IMR-90 (cell line): Measurements from ENCODE around the gene SYPL2. TPM values are rescaled to one million over a fixed set of nuclear protein-coding genes. Genes with fewer than 3 reads are reported as not detected.

Experiments
- ATAC-seq: fragments of 200-7000 bp; cut with Tn5 transposase; 2 replicates; pipeline ENCODE4 v1.9.1; 2020; ENCODE audit warnings: low read depth, mild to moderate bottlenecking, moderate library complexity
- BruUV-seq: library from RNA; stranded (reverse); fragments of 400-500 nt; replicated peaks from 2 replicates; lab custom pipeline; 2021; lab: Mats Ljungman, UMichigan
- CTCF ChIA-PET: fragments of 300-600 bp; formaldehyde crosslinking; extraction: SDS; loops from one replicate; lab custom pipeline; 2021; ENCODE audit warnings: antibody characterized with exemption; lab: Yijun Ruan, JAX
- POLR2A ChIA-PET: fragments of 300-600 bp; sonication (Branson Sonifier 250); formaldehyde crosslinking; loops from one replicate; lab custom pipeline; 2022; ENCODE audit warnings: antibody characterized with exemption; ENCODE audit not compliant: unreplicated experiment; lab: Charles Lee
- DNase-seq: peaks from one replicate; pipeline ENCODE4 v3.0.0; 2013
- H2AFZ ChIP-seq: replicated peaks from 2 replicates; pipeline ENCODE3; 2013; ENCODE audit warnings: low read length, mild to moderate bottlenecking; ENCODE audit not compliant: poor library complexity
- H2AK5ac ChIP-seq: 2 replicates; pipeline ENCODE4 v1.6.1; 2013; ENCODE audit warnings: low read depth, low read length, inconsistent platforms
- H2AK9ac ChIP-seq: replicated peaks from 2 replicates; pipeline ENCODE3; 2013; ENCODE audit warnings: mild to moderate bottlenecking, low read depth, low read length, moderate library complexity; ENCODE audit not compliant: poor library complexity
- H2BK120ac ChIP-seq: 2 replicates; pipeline ENCODE4 v1.6.1; 2013; ENCODE audit warnings: low read depth, low read length, inconsistent platforms
- H2BK15ac ChIP-seq: 3 replicates; pipeline ENCODE4 v1.6.1; 2013; ENCODE audit warnings: low read depth, low read length, inconsistent platforms
- H2BK20ac ChIP-seq: 2 replicates; pipeline ENCODE4 v1.6.1; 2013; ENCODE audit warnings: low read depth, mild to moderate bottlenecking, inconsistent platforms, low read length, moderate library complexity
- H2BK5ac ChIP-seq: 2 replicates; pipeline ENCODE4 v1.6.1; 2013; ENCODE audit warnings: mild to moderate bottlenecking, low read depth, low read length, inconsistent platforms; ENCODE audit not compliant: poor library complexity, severe bottlenecking
- H3K14ac ChIP-seq: replicated peaks from 2 replicates; pipeline ENCODE4 v1.6.1; 2013; ENCODE audit warnings: low read depth, low read length, inconsistent platforms
- H3K18ac ChIP-seq: 2 replicates; pipeline ENCODE4 v1.6.1; 2013; ENCODE audit warnings: low read depth, low read length, control low read depth
- H3K23ac ChIP-seq: 2 replicates; pipeline ENCODE4 v1.6.1; 2013; ENCODE audit warnings: low read depth, low read length, inconsistent platforms
- H3K27ac ChIP-seq: 2 replicates; pipeline ENCODE4 v1.5.1; 2013; ENCODE audit warnings: mild to moderate bottlenecking, control low read depth, low read length; ENCODE audit not compliant: insufficient read depth
- H3K27me3 ChIP-seq: 2 replicates; pipeline ENCODE4 v1.6.1; 2013; ENCODE audit warnings: low read length; ENCODE audit not compliant: control insufficient read depth, insufficient read depth
- H3K36me3 ChIP-seq: 2 replicates; pipeline ENCODE4 v1.6.1; 2013; ENCODE audit warnings: low read length, mixed read lengths; ENCODE audit not compliant: control insufficient read depth, insufficient read depth
- H3K4ac ChIP-seq: 2 replicates; pipeline ENCODE4 v1.6.1; 2013; ENCODE audit warnings: low read depth, low read length, inconsistent platforms
- H3K4me1 ChIP-seq: 2 replicates; pipeline ENCODE4 v1.6.1; 2013; ENCODE audit warnings: low read length, mixed read lengths; ENCODE audit not compliant: control insufficient read depth, insufficient read depth
- H3K4me2 ChIP-seq: 2 replicates; pipeline ENCODE4 v1.6.1; 2013; ENCODE audit warnings: low read depth, mild to moderate bottlenecking, control low read depth, low read length, moderate library complexity
- H3K4me3 ChIP-seq: 2 replicates; pipeline ENCODE4 v1.5.1; 2013; ENCODE audit warnings: low read depth, mild to moderate bottlenecking, control low read depth, low read length, moderate library complexity; ENCODE audit not compliant: insufficient read depth
- H3K56ac ChIP-seq: 2 replicates; pipeline ENCODE4 v1.6.1; 2013; ENCODE audit warnings: low read length, inconsistent platforms; ENCODE audit not compliant: insufficient read depth; ENCODE audit errors: extremely low read depth
- H3K79me1 ChIP-seq, 2 experiments: 2 replicates each; pipeline ENCODE4 v1.6.1; 2013; ENCODE audit warnings: low read length in 2 of 2, inconsistent platforms in 1 of 2, low read depth in 1 of 2
- H3K9ac ChIP-seq: 2 replicates; pipeline ENCODE4 v1.6.1; 2013; ENCODE audit warnings: low read depth, low read length, control low read depth
- H3K9me1 ChIP-seq: 2 replicates; pipeline ENCODE4 v1.6.1; 2013; ENCODE audit warnings: low read length, inconsistent platforms; ENCODE audit not compliant: insufficient read depth
- H3K9me3 ChIP-seq: 2 replicates; pipeline ENCODE4 v1.6.1; 2013; ENCODE audit warnings: low read length; ENCODE audit not compliant: control insufficient read depth, insufficient read depth
- H4K20me1 ChIP-seq: 2 replicates; pipeline ENCODE4 v1.6.1; 2013; ENCODE audit warnings: low read length, inconsistent platforms; ENCODE audit not compliant: insufficient read depth
- H4K5ac ChIP-seq: 2 replicates; pipeline ENCODE4 v1.6.1; 2013; ENCODE audit warnings: mild to moderate bottlenecking, low read depth, low read length, control low read depth
- H4K8ac ChIP-seq, 2 experiments: 2 replicates each; pipeline ENCODE4 v1.6.1; 2013; ENCODE audit warnings: low read depth in 2 of 2, low read length in 2 of 2, control low read depth in 1 of 2, inconsistent platforms in 1 of 2
- H4K91ac ChIP-seq: 2 replicates; pipeline ENCODE4 v1.6.1; 2013; ENCODE audit warnings: low read depth, low read length, inconsistent platforms; ENCODE audit not compliant: insufficient read depth
- BHLHE40 ChIP-seq: fragments of 150-350 bp; IDR thresholded peaks from 2 replicates; pipeline ENCODE4 v1.6.1; 2016; ENCODE audit warnings: mild to moderate bottlenecking, low read depth, low read length
- CEBPB ChIP-seq: IDR thresholded peaks from 2 replicates; pipeline ENCODE4 v1.6.1; 2012; ENCODE audit warnings: low read depth, low read length, improper control_type of control experiment
- CHD1 ChIP-seq: IDR thresholded peaks from 2 replicates; pipeline ENCODE4 v1.6.1; 2012; ENCODE audit warnings: low read depth, low read length, improper control_type of control experiment
- FOS ChIP-seq: fragments of 150-350 bp; IDR thresholded peaks from 2 replicates; pipeline ENCODE4 v1.6.1; 2016; ENCODE audit warnings: low read depth, low read length
- MAFK ChIP-seq: IDR thresholded peaks from 2 replicates; pipeline ENCODE4 v1.6.1; 2012; ENCODE audit warnings: low read depth, low read length, improper control_type of control experiment
- MAZ ChIP-seq: IDR thresholded peaks from 2 replicates; pipeline ENCODE4 v1.6.1; 2012; ENCODE audit warnings: low read depth, mild to moderate bottlenecking, low read length, improper control_type of control experiment, moderate library complexity, borderline replicate concordance
- MXI1 ChIP-seq: IDR thresholded peaks from 2 replicates; pipeline ENCODE4 v1.6.1; 2012; ENCODE audit warnings: low read depth, mild to moderate bottlenecking, low read length, moderate library complexity, borderline replicate concordance
- NFE2L2 ChIP-seq: fragments of 150-350 bp; IDR thresholded peaks from 2 replicates; pipeline ENCODE4 v1.6.1; 2016; ENCODE audit warnings: low read depth, mild to moderate bottlenecking, low read length
- POLR2A ChIP-seq: IDR thresholded peaks from 2 replicates; pipeline ENCODE4 v1.6.1; 2012; ENCODE audit warnings: mild to moderate bottlenecking, low read depth, low read length
- RAD21 ChIP-seq: IDR thresholded peaks from 2 replicates; pipeline ENCODE4 v1.6.1; 2012; ENCODE audit warnings: low read length, improper control_type of control experiment
- RCOR1 ChIP-seq: IDR thresholded peaks from 2 replicates; pipeline ENCODE4 v1.6.1; 2012; ENCODE audit warnings: mild to moderate bottlenecking, low read length, improper control_type of control experiment; ENCODE audit not compliant: insufficient replicate concordance
- RFX5 ChIP-seq: IDR thresholded peaks from 2 replicates; pipeline ENCODE4 v1.8.0; 2012; ENCODE audit warnings: low read depth, mild to moderate bottlenecking, low read length, moderate library complexity
- SMC3 ChIP-seq: fragments of 150-350 bp; IDR thresholded peaks from 2 replicates; pipeline ENCODE4 v1.6.1; 2016; ENCODE audit warnings: low read depth, mild to moderate bottlenecking, antibody characterized with exemption, low read length, moderate library complexity
- WGBS, 2 experiments: methylation state at CpG; one replicate each; pipeline versions ENCODE4 v1.1.5 to v1.1.7; 2013; ENCODE audit warnings: missing lambda C conversion rate in 2 of 2; ENCODE audit not compliant: insufficient read length in 1 of 2; ENCODE audit errors: extremely low coverage in 2 of 2; 5-methylcytosine and 5-hydroxymethylcytosine counted together
- dilution Hi-C: fragments of 300-500 bp; cut with HindIII; formaldehyde crosslinking; loops from one replicate; pipeline ENCODE4 v1.14.3; 2018; ENCODE audit warnings: low sequenced_read_pairs; ENCODE audit not compliant: unreplicated experiment
- in situ Hi-C: fragments of 300-500 bp; cut with MboI; formaldehyde crosslinking; loops from 3 replicates; pipeline ENCODE4 v1.14.3; 2019; ENCODE audit warnings: low sequenced_read_pairs, inconsistent platforms, mixed read lengths
- intact Hi-C: fragments of 100-400 bp; cut with micrococcal nuclease; formaldehyde crosslinking; loops from 2 replicates; pipeline ENCODE4 v1.10.0; 2022
- polyA plus RNA-seq, 3 experiments: library from polyadenylated mRNA; depleted of rRNA; stranded (reverse); fragments of >200 nt; gene quantifications; 2 replicates each; pipeline ENCODE4 v1.2.3, GENCODE V29; 2012; ENCODE audit warnings: low replicate concordance in 1 of 3
- total RNA-seq: library from RNA; depleted of rRNA; stranded (reverse); fragments of >200 nt; gene quantifications from 2 replicates; pipeline ENCODE4 v1.2.3, GENCODE V29; 2012
- TF ChIP-seq, protein P1 (sequence below): fragments of 150-350 bp; IDR thresholded peaks from 2 replicates; pipeline ENCODE4 v1.6.1; 2016; ENCODE audit warnings: low read depth, mild to moderate bottlenecking, low read length, moderate library complexity, borderline replicate concordance
- TF ChIP-seq, protein P2 (sequence below): fragments of 150-350 bp; IDR thresholded peaks from 2 replicates; pipeline ENCODE4 v1.6.1; 2017; ENCODE audit warnings: mild to moderate bottlenecking, antibody characterized with exemption, low read length, low read depth

SYPL2 gene
- total and polyA plus RNA-seq, 2 of the 4 experiments (the other 2 are of a cell fraction) = under 0.01 to 0.65 TPM

GRCh38 chr1:109501644-109502363 is 35.5 kb downstream of the SYPL2 start:
- Histone ChIP-seq H3K27me3 (no peaks in the 10 kb centered on the region), H2BK15ac (no peak overlapping the region), H3K56ac (no peak overlapping the region), H3K9me3 (no peaks in the 10 kb centered on the region), H3K18ac (no peak overlapping the region), H2BK20ac (peak overlapping the region; percentile 16; the same call in 1 of the 2 replicates), H4K8ac (no peak overlapping the region; a peak in 1 of 4 replicates), H3K14ac (peak overlapping the region; percentile 12; the same call in 1 of the 2 replicates), H4K20me1 (peaks cover 13% of the 10 kb centered on the region; the same call in 1 of the 2 replicates), H3K9me1 (peaks cover 20% of the 10 kb centered on the region), H3K23ac (no peak overlapping the region), H3K36me3 (peaks cover 3% of the 10 kb centered on the region; the same call in 1 of the 2 replicates), H2BK120ac (0 out of 2 replicates have a peak overlapping the region, but pooled peaks have one; percentile 45), H3K4ac (peak overlapping the region; percentile 35), H3K4me3 (no peak overlapping the region), H3K79me1 (peaks cover 0 to 37% of the 10 kb centered on the region in 2 experiments; a peak in 3 of 4 replicates), H3K4me2 (no peak overlapping the region), H4K91ac (no peak overlapping the region), H2BK5ac (peak overlapping the region; percentile 18), H3K4me1 (peaks cover 30% of the 10 kb centered on the region), H3K27ac (peak overlapping the region; percentile 60; the same call in 1 of the 2 replicates), H3K9ac (no peak overlapping the region; the same call in 1 of the 2 replicates), H2AK9ac (no peak overlapping the region), H2AFZ (no peak overlapping the region), H2AK5ac (peak overlapping the region; percentile 82; the same call in 1 of the 2 replicates), H4K5ac (0 out of 2 replicates have a peak overlapping the region, but pooled peaks have one; percentile 11)
- DNase-seq = no peak
- BruUV-seq = no TSS peak
- ChIA-PET CTCF (interaction anchor here (2.1 kb wide), 1 partner anchor 31 kb away, joined by 8 read pairs; no protein-coding TSS in a partner anchor), POLR2A (interaction anchor here (1.2 kb wide), 1 partner anchor 131 kb away, joined by 3 read pairs; no protein-coding TSS in a partner anchor)
- dilution Hi-C loops (no loop called here), intact Hi-C loops (no loop called here), in situ Hi-C loops (no loop called here)
- ATAC-seq = no peak
- WGBS, 2 experiments = no CpG with 5 or more reads among the region's 5 CpGs
- TF ChIP-seq MAZ = no peak
- TF ChIP-seq, protein P1, sequence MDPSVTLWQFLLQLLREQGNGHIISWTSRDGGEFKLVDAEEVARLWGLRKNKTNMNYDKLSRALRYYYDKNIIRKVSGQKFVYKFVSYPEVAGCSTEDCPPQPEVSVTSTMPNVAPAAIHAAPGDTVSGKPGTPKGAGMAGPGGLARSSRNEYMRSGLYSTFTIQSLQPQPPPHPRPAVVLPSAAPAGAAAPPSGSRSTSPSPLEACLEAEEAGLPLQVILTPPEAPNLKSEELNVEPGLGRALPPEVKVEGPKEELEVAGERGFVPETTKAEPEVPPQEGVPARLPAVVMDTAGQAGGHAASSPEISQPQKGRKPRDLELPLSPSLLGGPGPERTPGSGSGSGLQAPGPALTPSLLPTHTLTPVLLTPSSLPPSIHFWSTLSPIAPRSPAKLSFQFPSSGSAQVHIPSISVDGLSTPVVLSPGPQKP = no peak
- no peak for TF ChIP-seq MAFK
- TF ChIP-seq RFX5 = no peak
- no peak for TF ChIP-seq POLR2A
- TF ChIP-seq BHLHE40 = no peak
- no peak for TF ChIP-seq RCOR1
- no peak for TF ChIP-seq SMC3
- TF ChIP-seq CHD1 = no peak
- TF ChIP-seq, protein P2, sequence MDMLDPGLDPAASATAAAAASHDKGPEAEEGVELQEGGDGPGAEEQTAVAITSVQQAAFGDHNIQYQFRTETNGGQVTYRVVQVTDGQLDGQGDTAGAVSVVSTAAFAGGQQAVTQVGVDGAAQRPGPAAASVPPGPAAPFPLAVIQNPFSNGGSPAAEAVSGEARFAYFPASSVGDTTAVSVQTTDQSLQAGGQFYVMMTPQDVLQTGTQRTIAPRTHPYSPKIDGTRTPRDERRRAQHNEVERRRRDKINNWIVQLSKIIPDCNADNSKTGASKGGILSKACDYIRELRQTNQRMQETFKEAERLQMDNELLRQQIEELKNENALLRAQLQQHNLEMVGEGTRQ = no peak
- no peak for TF ChIP-seq RAD21
- no peak for TF ChIP-seq MXI1
- no peak for TF ChIP-seq FOS
- no peak for TF ChIP-seq CEBPB
- no peak for TF ChIP-seq NFE2L2
